ENCODE data around the gene KRT35. TPM values are rescaled to one million over a fixed set of nuclear protein-coding genes. Genes with fewer than 3 reads are reported as not detected.

Gene KRT35
- total and polyA plus RNA-seq, 10 donors, result 0.19 TPM; not detected in 8

- no peaks in the 10 kb centered on the region for H3K9me3 ChIP-seq
- no peak overlapping the region for H3K27ac ChIP-seq
- 57 to 78% (median 71%) methylated on average over 4 of the region's 4 CpGs for WGBS, 5 donors
- intact Hi-C loops (cut with DNase I; ENCODE audit: low total_unique reads), result no loop called here
- DNase-seq, result no peak
- no peak for TF ChIP-seq POLR2AphosphoS5 (IDR thresholded peaks at IDR 0.05)
- no peak for TF ChIP-seq POLR2A (IDR thresholded peaks at IDR 0.05)
- no peak for TF ChIP-seq CTCF (IDR thresholded peaks at IDR 0.05 in 8 of 11, conservative IDR thresholded peaks at IDR 0.05 in 3 of 11)
- no peak overlapping the region for H3K4me3 ChIP-seq
- peaks cover 0 to 2% (median 0%) of the 10 kb centered on the region in 6 donors for H3K4me1 ChIP-seq
- H3K27me3 ChIP-seq (replicated peaks in 1 of 7), result peaks cover 0 to 17% (median 0%) of the 10 kb centered on the region in 7 donors
- no peaks in the 10 kb centered on the region for H3K36me3 ChIP-seq
Measured at GRCh38 chr17:41428591-41429291, 52.2 kb downstream of the KRT35 start.

Small RNAs within 50 kb of the gene (microRNA-seq; reads per million reads assigned to microRNA genes)
- 0 reads per million in 3 donors for gene MIR6510

Small RNAs within 50 kb of the gene (small RNA-seq; reads per million reads assigned to genes)
- 0.12 to 0.60 (median 0.34) reads per million in 4 donors for gene RNU2-32P

Other genes starting within 250 kb of the KRT35 start
- not detected for gene KRTAP9-3, start 248.7 kb downstream of the KRT35 start, total RNA-seq
- not detected for gene KRTAP9-3, start 248.7 kb downstream of the KRT35 start, polyA plus RNA-seq
- gene KRTAP9-8, start 243.2 kb downstream of the KRT35 start, total RNA-seq, result not detected
- not detected for gene KRTAP9-8, start 243.2 kb downstream of the KRT35 start, polyA plus RNA-seq
- not detected for gene KRTAP9-4, start 231.5 kb downstream of the KRT35 start, total RNA-seq
- not detected for gene KRTAP9-4, start 231.5 kb downstream of the KRT35 start, polyA plus RNA-seq
- gene KRTAP9-9, start 225.8 kb downstream of the KRT35 start, total RNA-seq, result not detected
- gene KRTAP9-9, start 225.8 kb downstream of the KRT35 start, polyA plus RNA-seq, result not detected
- not detected for gene KRTAP9-6, start 215.8 kb downstream of the KRT35 start, total RNA-seq
- not detected for gene KRTAP9-6, start 215.8 kb downstream of the KRT35 start, polyA plus RNA-seq
- not detected for gene KRTAP9-7, start 205.5 kb downstream of the KRT35 start, total RNA-seq
- gene KRTAP9-7, start 205.5 kb downstream of the KRT35 start, polyA plus RNA-seq, result not detected
- not detected for gene KRTAP29-1, start 178.3 kb downstream of the KRT35 start, total RNA-seq
- not detected for gene KRTAP29-1, start 178.3 kb downstream of the KRT35 start, polyA plus RNA-seq
- gene KRTAP16-1, start 171.8 kb downstream of the KRT35 start, total RNA-seq, result not detected
- gene KRTAP16-1, start 171.8 kb downstream of the KRT35 start, polyA plus RNA-seq, result not detected
- gene KRTAP17-1, start 165.4 kb downstream of the KRT35 start, total RNA-seq, result not detected
- not detected for gene KRTAP17-1, start 165.4 kb downstream of the KRT35 start, polyA plus RNA-seq
- gene KRT33A, start 130.3 kb downstream of the KRT35 start, total RNA-seq, result not detected
- not detected for gene KRT33A, start 130.3 kb downstream of the KRT35 start, polyA plus RNA-seq
- not detected for gene KRT33B, start 111.3 kb downstream of the KRT35 start, total RNA-seq
- gene KRT33B, start 111.3 kb downstream of the KRT35 start, polyA plus RNA-seq, result not detected
- gene KRT34, start 98.8 kb downstream of the KRT35 start, total RNA-seq, result not detected
- gene KRT34, start 98.8 kb downstream of the KRT35 start, polyA plus RNA-seq, result not detected
- gene KRT31, start 83.5 kb downstream of the KRT35 start, total RNA-seq, result not detected
- not detected for gene KRT31, start 83.5 kb downstream of the KRT35 start, polyA plus RNA-seq
- gene KRT37, start 56.6 kb downstream of the KRT35 start, total RNA-seq, result not detected
- not detected for gene KRT37, start 56.6 kb downstream of the KRT35 start, polyA plus RNA-seq
- gene KRT38, start 40.2 kb downstream of the KRT35 start, total RNA-seq, result under 1 TPM in 2 of 7 donors, not detected in 5; 0.26 to 0.39 TPM
- gene KRT38, start 40.2 kb downstream of the KRT35 start, polyA plus RNA-seq, result not detected
- gene KRT32, start 13.8 kb downstream of the KRT35 start, total RNA-seq, result not detected
- gene KRT32, start 13.8 kb downstream of the KRT35 start, polyA plus RNA-seq, result not detected
- gene KRT36, start 8.8 kb upstream of the KRT35 start, total RNA-seq, result 1 to 10 TPM in 2 of 7 donors, under 1 TPM in 4, not detected in 1; 0.27 to 2.7 (median 0.44) TPM
- under 1 TPM; 0.20 to 0.51 (median 0.22) TPM for gene KRT36, start 8.8 kb upstream of the KRT35 start, polyA plus RNA-seq
- not detected for gene KRT13, start 24.5 kb upstream of the KRT35 start, total RNA-seq
- 10 to 100 TPM in 1 of 3 donors, 1 to 10 TPM in 2; 1.6 to 26.4 (median 3.8) TPM for gene KRT13, start 24.5 kb upstream of the KRT35 start, polyA plus RNA-seq
- not detected for gene KRT15, start 37.7 kb upstream of the KRT35 start, total RNA-seq
- 1 to 10 TPM in 1 of 3 donors, under 1 TPM in 2; 0.07 to 1.3 (median 0.11) TPM for gene KRT15, start 37.7 kb upstream of the KRT35 start, polyA plus RNA-seq
- 1 to 10 TPM in 3 of 7 donors, under 1 TPM in 3, not detected in 1; 0.44 to 2.8 (median 0.83) TPM for gene KRT19, start 47.2 kb upstream of the KRT35 start, total RNA-seq
- 1 to 10 TPM in 2 of 3 donors, under 1 TPM in 1; 0.20 to 3.9 (median 1.9) TPM for gene KRT19, start 47.2 kb upstream of the KRT35 start, polyA plus RNA-seq
- gene KRT9, start 90.9 kb upstream of the KRT35 start, total RNA-seq, result not detected
- gene KRT9, start 90.9 kb upstream of the KRT35 start, polyA plus RNA-seq, result not detected
- gene KRT14, start 105.7 kb upstream of the KRT35 start, total RNA-seq, result under 1 TPM in 1 of 7 donors, not detected in 6; 0.79 TPM
- gene KRT14, start 105.7 kb upstream of the KRT35 start, polyA plus RNA-seq, result under 1 TPM; 0.06 to 0.17 (median 0.16) TPM
- not detected for gene KRT16, start 131.6 kb upstream of the KRT35 start, total RNA-seq
- under 1 TPM in 2 of 3 donors, not detected in 1; 0.07 to 0.19 TPM for gene KRT16, start 131.6 kb upstream of the KRT35 start, polyA plus RNA-seq
- 1 to 10 TPM in 1 of 7 donors, not detected in 6; 1.2 TPM for gene KRT17, start 143.4 kb upstream of the KRT35 start, total RNA-seq
- gene KRT17, start 143.4 kb upstream of the KRT35 start, polyA plus RNA-seq, result under 1 TPM in 2 of 3 donors, not detected in 1; 0.58 to 0.70 TPM
- gene EIF1, start 207.7 kb upstream of the KRT35 start, total RNA-seq, result 100 to 1,000 TPM; 313 to 897 (median 665) TPM
- 100 to 1,000 TPM; 560 to 722 (median 560) TPM for gene EIF1, start 207.7 kb upstream of the KRT35 start, polyA plus RNA-seq
- not detected for gene GAST, start 231.2 kb upstream of the KRT35 start, total RNA-seq
- gene GAST, start 231.2 kb upstream of the KRT35 start, polyA plus RNA-seq, result not detected

Measured in spleen (tissue), 11 donors.